Stimulated activated CD4-positive, alpha-beta T cell treated with anti-CD3 and anti-CD28 coated beads, Interleukin-4, amount 100 ng/mL, for 4 hours (primary cell): Measurements from ENCODE around the gene SLC27A2.

ENCODE experiments used
- DNase-seq, 2 experiments: peaks; one replicate each; pipeline ENCODE4 v3.0.0-alpha.2; 2020

SLC27A2 gene

DNA sequence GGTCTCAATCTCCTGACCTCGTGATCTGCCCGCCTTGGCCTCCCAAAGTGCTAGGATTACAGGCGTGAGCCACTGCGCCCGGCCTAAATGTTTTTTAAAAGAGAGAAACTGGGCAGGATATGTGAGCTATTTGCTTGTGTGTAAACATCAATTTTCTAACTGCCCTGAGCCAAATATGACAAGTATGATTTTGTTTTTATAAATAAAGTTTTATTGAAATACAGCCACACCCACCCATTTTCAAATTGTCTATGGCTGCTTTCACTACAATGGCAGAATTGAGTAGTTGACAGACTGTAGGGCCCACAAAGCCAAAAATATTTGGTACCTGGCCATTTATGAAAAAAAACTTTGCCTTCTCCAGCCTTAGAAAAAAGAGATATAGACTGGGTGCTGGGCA is 99.4 kb downstream of the SLC27A2 start:
- no peak for DNase-seq
